ENCODE data around the gene PCMT1. TPM values are rescaled to one million over a fixed set of nuclear protein-coding genes. Genes with fewer than 3 reads are reported as not detected.

PCMT1 gene
- total and polyA plus RNA-seq, 10 of the 15 experiments (the other 5 are each of a cell fraction or from before 2014, with no cell fraction given) = 48.5 to 126 (median 81.2) TPM

GRCh38 chr6:149746147-149746946 is 3.2 kb upstream of the PCMT1 start, which contains the start of gene NUP43 (continued):
- TF ChIP-seq ZNF592 (IDR thresholded peaks at IDR 0.05) (no peak), IKZF1 (conservative IDR thresholded peaks at IDR 0.05) (peak; percentile 51), POLR2A (IDR thresholded peaks at IDR 0.05; ENCODE audit: low read depth, low read length) (peak; percentile 67; the same call in 1 of the 2 replicates), GATAD2B (conservative IDR thresholded peaks at IDR 0.05; ENCODE audit: low read depth) (no peak), EP300 (IDR thresholded peaks at IDR 0.05; ENCODE audit: borderline replicate concordance in 1 of 2, control insufficient read depth in 1 of 2, low read depth in 2 of 2, low read length in 2 of 2) (no peak), IKZF2 (IDR thresholded peaks at IDR 0.05) (0 out of 4 replicates have a peak, but pooled peaks of 1 of the 2 experiments have one; percentile 7), CBFB (IDR thresholded peaks at IDR 0.05; ENCODE audit: low read depth) (peak; percentile 41), ZNF207 (IDR thresholded peaks at IDR 0.05; ENCODE audit: borderline replicate concordance) (peak; percentile 57; the same call in 1 of the 2 replicates), MAX (IDR thresholded peaks at IDR 0.05; ENCODE audit: low read depth, low read length) (peak; percentile 66), SKIL (IDR thresholded peaks at IDR 0.05; ENCODE audit: low read depth, poor library complexity, severe bottlenecking) (no peak), PML (IDR thresholded peaks at IDR 0.05; ENCODE audit: low read length) (peak; percentile 87), POLR2AphosphoS5 (IDR thresholded peaks at IDR 0.05; ENCODE audit: low read length) (peak; percentile 46), PRDM15 (CRISPR knock-in tag; IDR thresholded peaks at IDR 0.05) (no peak), KLF5 (IDR thresholded peaks at IDR 0.05; ENCODE audit: partially characterized antibody) (peak; percentile 49), HCFC1 (IDR thresholded peaks at IDR 0.05; ENCODE audit: low read length) (peak; percentile 68), BMI1 (IDR thresholded peaks at IDR 0.05; ENCODE audit: borderline replicate concordance) (no peak), ASH2L (IDR thresholded peaks at IDR 0.05; ENCODE audit: borderline replicate concordance, low read depth) (no peak), NR2C2 (IDR thresholded peaks at IDR 0.05; ENCODE audit: borderline replicate concordance, control insufficient read depth, insufficient read length, low read depth) (no peak), RUNX3 (IDR thresholded peaks at IDR 0.05; ENCODE audit: low read length) (peak; percentile 68), MXI1 (IDR thresholded peaks at IDR 0.05; ENCODE audit: low read depth, low read length) (peak; percentile 87)
